Measurements from ENCODE around the gene GUCY2C.

GUCY2C gene

DNA sequence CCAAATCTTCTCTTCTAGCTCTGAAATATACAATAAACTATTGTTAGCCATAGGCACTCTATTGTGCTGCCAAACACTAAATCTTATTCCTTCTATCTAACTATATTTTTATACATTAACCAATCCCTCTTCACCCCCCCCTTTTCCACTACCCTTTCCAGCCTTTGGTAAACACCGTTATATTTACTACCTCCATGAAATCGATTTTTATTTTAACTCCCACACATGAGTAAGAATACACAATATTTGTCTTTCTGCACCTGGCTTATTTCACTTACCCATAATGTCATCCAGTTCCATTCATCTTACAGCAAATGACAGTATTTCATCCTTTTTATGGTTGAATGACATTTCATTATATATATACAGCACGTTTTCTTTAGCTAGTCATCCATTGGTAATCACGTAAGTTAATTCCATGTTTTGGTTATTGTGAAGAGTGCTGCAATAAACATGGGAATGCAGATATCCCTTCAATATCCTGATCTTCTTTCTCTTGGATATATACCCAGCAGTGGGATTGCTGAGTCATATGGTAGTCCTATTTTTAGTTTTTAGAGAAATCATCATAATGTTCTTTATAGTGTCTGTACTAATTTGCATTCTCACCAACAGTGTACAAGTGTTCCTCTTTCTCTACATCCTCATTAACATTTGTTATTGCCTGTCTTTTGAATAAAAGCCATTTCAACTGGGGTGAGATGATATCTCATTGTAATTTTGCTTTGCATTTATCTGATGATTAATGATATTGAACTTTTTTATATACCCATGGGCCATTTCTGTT, 94.5 kb downstream of the GUCY2C start:
- no peak for DNase-seq (ENCODE audit: low read depth in 1 of 2, low spot score in 1 of 2)
- no peak overlapping the region for H3K27ac ChIP-seq (replicated peaks)
- no peak overlapping the region for H3K4me3 ChIP-seq (replicated peaks; ENCODE audit: insufficient read depth, low read length)
- no peaks in the 10 kb centered on the region for H3K27me3 ChIP-seq (ENCODE audit: insufficient read depth, poor library complexity, severe bottlenecking)
- TF ChIP-seq, protein P1, sequence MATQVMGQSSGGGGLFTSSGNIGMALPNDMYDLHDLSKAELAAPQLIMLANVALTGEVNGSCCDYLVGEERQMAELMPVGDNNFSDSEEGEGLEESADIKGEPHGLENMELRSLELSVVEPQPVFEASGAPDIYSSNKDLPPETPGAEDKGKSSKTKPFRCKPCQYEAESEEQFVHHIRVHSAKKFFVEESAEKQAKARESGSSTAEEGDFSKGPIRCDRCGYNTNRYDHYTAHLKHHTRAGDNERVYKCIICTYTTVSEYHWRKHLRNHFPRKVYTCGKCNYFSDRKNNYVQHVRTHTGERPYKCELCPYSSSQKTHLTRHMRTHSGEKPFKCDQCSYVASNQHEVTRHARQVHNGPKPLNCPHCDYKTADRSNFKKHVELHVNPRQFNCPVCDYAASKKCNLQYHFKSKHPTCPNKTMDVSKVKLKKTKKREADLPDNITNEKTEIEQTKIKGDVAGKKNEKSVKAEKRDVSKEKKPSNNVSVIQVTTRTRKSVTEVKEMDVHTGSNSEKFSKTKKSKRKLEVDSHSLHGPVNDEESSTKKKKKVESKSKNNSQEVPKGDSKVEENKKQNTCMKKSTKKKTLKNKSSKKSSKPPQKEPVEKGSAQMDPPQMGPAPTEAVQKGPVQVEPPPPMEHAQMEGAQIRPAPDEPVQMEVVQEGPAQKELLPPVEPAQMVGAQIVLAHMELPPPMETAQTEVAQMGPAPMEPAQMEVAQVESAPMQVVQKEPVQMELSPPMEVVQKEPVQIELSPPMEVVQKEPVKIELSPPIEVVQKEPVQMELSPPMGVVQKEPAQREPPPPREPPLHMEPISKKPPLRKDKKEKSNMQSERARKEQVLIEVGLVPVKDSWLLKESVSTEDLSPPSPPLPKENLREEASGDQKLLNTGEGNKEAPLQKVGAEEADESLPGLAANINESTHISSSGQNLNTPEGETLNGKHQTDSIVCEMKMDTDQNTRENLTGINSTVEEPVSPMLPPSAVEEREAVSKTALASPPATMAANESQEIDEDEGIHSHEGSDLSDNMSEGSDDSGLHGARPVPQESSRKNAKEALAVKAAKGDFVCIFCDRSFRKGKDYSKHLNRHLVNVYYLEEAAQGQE (IDR thresholded peaks at IDR 0.05; ENCODE audit: insufficient replicate concordance, low read depth), result no peak
- TF ChIP-seq GABPA (IDR thresholded peaks at IDR 0.05; ENCODE audit: low read depth) (no peak), POLR2AphosphoS5 (IDR thresholded peaks at IDR 0.05; ENCODE audit: low read depth) (no peak), SPI1 (IDR thresholded peaks at IDR 0.05; ENCODE audit: borderline replicate concordance, low read depth) (no peak)
- TF ChIP-seq, protein P2, sequence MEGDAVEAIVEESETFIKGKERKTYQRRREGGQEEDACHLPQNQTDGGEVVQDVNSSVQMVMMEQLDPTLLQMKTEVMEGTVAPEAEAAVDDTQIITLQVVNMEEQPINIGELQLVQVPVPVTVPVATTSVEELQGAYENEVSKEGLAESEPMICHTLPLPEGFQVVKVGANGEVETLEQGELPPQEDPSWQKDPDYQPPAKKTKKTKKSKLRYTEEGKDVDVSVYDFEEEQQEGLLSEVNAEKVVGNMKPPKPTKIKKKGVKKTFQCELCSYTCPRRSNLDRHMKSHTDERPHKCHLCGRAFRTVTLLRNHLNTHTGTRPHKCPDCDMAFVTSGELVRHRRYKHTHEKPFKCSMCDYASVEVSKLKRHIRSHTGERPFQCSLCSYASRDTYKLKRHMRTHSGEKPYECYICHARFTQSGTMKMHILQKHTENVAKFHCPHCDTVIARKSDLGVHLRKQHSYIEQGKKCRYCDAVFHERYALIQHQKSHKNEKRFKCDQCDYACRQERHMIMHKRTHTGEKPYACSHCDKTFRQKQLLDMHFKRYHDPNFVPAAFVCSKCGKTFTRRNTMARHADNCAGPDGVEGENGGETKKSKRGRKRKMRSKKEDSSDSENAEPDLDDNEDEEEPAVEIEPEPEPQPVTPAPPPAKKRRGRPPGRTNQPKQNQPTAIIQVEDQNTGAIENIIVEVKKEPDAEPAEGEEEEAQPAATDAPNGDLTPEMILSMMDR (IDR thresholded peaks at IDR 0.05; ENCODE audit: insufficient read depth, low read length), result no peak

DNA sequence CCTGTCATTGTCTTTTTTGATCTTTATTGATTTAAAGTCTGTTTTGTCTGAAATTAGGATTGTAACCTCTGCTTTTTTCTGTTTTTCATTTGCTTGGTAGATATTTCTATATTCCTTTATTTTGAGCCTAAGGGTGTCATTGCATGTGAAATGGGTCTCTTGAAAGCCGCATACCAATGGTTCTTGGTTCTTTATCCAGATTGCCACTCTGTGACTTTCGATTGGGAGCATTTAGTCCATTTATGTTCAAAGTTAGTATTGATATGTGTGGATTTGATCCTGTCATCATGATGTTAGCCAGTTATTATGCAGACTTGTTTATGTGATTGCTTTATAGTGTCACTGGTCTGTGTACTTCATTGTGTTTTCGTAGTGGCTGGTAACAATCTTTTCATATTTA, 98.9 kb downstream of the GUCY2C start:
- TF ChIP-seq SPI1 (IDR thresholded peaks at IDR 0.05; ENCODE audit: borderline replicate concordance, low read depth) (no peak), POLR2AphosphoS5 (IDR thresholded peaks at IDR 0.05; ENCODE audit: low read depth) (no peak)
- TF ChIP-seq, protein P1 (IDR thresholded peaks at IDR 0.05; ENCODE audit: insufficient replicate concordance, low read depth), result no peak
- TF ChIP-seq, protein P2 (IDR thresholded peaks at IDR 0.05; ENCODE audit: insufficient read depth, low read length), result no peak
- DNase-seq (ENCODE audit: low read depth in 1 of 2, low spot score in 1 of 2), result no peak
- no peaks in the 10 kb centered on the region for H3K27me3 ChIP-seq (ENCODE audit: insufficient read depth, poor library complexity, severe bottlenecking)
- no peak overlapping the region for H3K27ac ChIP-seq (replicated peaks)
- H3K4me3 ChIP-seq (replicated peaks; ENCODE audit: insufficient read depth, low read length), result no peak overlapping the region

DNA sequence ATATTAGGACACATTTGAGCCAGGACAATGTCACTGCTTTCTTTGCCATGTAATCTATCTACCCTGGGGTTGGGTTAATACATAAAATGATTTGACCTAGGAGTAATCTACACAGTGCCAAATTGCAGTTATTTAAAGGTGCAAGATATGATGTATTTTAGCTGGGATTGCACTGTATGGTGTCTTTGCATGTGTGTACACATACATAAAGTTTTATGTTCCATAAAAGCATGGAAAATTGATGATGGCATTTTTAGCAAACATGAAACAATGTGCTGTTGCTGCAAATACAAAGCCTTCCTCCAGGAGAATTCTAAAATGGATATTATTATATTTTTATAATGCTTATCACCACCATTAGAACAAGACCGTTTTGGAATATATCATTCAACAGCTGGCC, 104.7 kb downstream of the GUCY2C start:
- DNase-seq (ENCODE audit: low read depth in 1 of 2, low spot score in 1 of 2), result no peak
- Histone ChIP-seq H3K4me3 (replicated peaks; ENCODE audit: insufficient read depth, low read length) (no peak overlapping the region), H3K27ac (replicated peaks) (no peak overlapping the region), H3K27me3 (ENCODE audit: insufficient read depth, poor library complexity, severe bottlenecking) (no peaks in the 10 kb centered on the region)
- TF ChIP-seq POLR2AphosphoS5 (IDR thresholded peaks at IDR 0.05; ENCODE audit: low read depth) (no peak), SPI1 (IDR thresholded peaks at IDR 0.05; ENCODE audit: borderline replicate concordance, low read depth) (no peak), GABPA (IDR thresholded peaks at IDR 0.05; ENCODE audit: low read depth) (no peak)
- TF ChIP-seq, protein P1 (IDR thresholded peaks at IDR 0.05; ENCODE audit: insufficient replicate concordance, low read depth), result no peak
- TF ChIP-seq, protein P2 (IDR thresholded peaks at IDR 0.05; ENCODE audit: insufficient read depth, low read length), result no peak
